Parathyroid adenoma (tissue), 2 donors: ENCODE data around the gene ULK4.

Source experiments
- H2AFZ ChIP-seq: fragments of 300-600 bp; sonication (generic); one replicate; pipeline ENCODE4 v1.7.0; 2017; ENCODE audit warnings: antibody characterized with exemption, mild to moderate bottlenecking
- H3K27ac ChIP-seq: fragments of 300-600 bp; sonication (generic); one replicate; pipeline ENCODE4 v1.7.0; 2017
- H3K27me3 ChIP-seq: fragments of 300-600 bp; sonication (generic); one replicate; pipeline ENCODE4 v1.7.0; 2017; ENCODE audit warnings: low read length; ENCODE audit not compliant: control insufficient read depth, insufficient read depth
- H3K36me3 ChIP-seq: fragments of 300-600 bp; sonication (generic); one replicate; pipeline ENCODE4 v1.7.0; 2017; ENCODE audit warnings: low read length; ENCODE audit not compliant: control insufficient read depth, insufficient read depth
- H3K4me1 ChIP-seq: fragments of 300-600 bp; sonication (generic); one replicate; pipeline ENCODE4 v1.7.0; 2017; ENCODE audit warnings: control low read depth
- H3K4me2 ChIP-seq: fragments of 300-600 bp; sonication (generic); one replicate; pipeline ENCODE4 v1.7.0; 2017; ENCODE audit warnings: low read length
- H3K4me3 ChIP-seq: fragments of 300-600 bp; sonication (generic); one replicate; pipeline ENCODE4 v1.7.0; 2017; ENCODE audit warnings: low read depth, low read length
- H3K79me2 ChIP-seq: fragments of 300-600 bp; sonication (generic); one replicate; pipeline ENCODE4 v1.7.0; 2017; ENCODE audit warnings: control low read depth
- H3K9ac ChIP-seq: fragments of 300-600 bp; sonication (generic); one replicate; pipeline ENCODE4 v1.7.0; 2017; ENCODE audit warnings: mild to moderate bottlenecking
- H3K9me3 ChIP-seq: fragments of 300-600 bp; sonication (generic); one replicate; pipeline ENCODE4 v1.7.0; 2017; ENCODE audit warnings: low read length; ENCODE audit not compliant: control insufficient read depth
- CTCF ChIP-seq: fragments of 300-600 bp; sonication (generic); IDR thresholded peaks from one replicate; pipeline ENCODE4 v1.7.0; 2017; ENCODE audit warnings: antibody characterized with exemption, mild to moderate bottlenecking
- donor health status: primary hyperparathyroidism.

ULK4 gene

GRCh38 chr3:41323467-41324155, 638.3 kb downstream of the ULK4 start:
- no peaks in the 10 kb centered on the region for H3K36me3 ChIP-seq
- peaks cover 26% of the 10 kb centered on the region for H3K4me1 ChIP-seq
- TF ChIP-seq CTCF, result no peak
- H3K27me3 ChIP-seq, result no peaks in the 10 kb centered on the region
- peak overlapping the region; percentile 8 for H3K27ac ChIP-seq
- no peaks in the 10 kb centered on the region for H3K9me3 ChIP-seq
- H3K79me2 ChIP-seq, result no peaks in the 10 kb centered on the region
- H3K9ac ChIP-seq, result no peak overlapping the region
- H3K4me3 ChIP-seq, result no peak overlapping the region
- no peak overlapping the region for H3K4me2 ChIP-seq
- H2AFZ ChIP-seq, result no peak overlapping the region

- TF ChIP-seq CTCF, result no peak
- Histone ChIP-seq H3K4me1 (peaks cover 13% of the 10 kb centered on the region), H3K4me2 (no peak overlapping the region), H2AFZ (no peak overlapping the region), H3K27ac (no peak overlapping the region), H3K9me3 (no peaks in the 10 kb centered on the region), H3K27me3 (no peaks in the 10 kb centered on the region), H3K79me2 (no peaks in the 10 kb centered on the region), H3K9ac (no peak overlapping the region), H3K36me3 (no peaks in the 10 kb centered on the region), H3K4me3 (no peak overlapping the region)
Measured at GRCh38 chr3:41321642-41321980, 640.3 kb downstream of the ULK4 start.

- TF ChIP-seq CTCF, result no peak
- H3K27ac ChIP-seq, result no peak overlapping the region
- peaks cover 13% of the 10 kb centered on the region for H3K4me1 ChIP-seq
- H3K4me3 ChIP-seq, result no peak overlapping the region
- H3K9me3 ChIP-seq, result no peaks in the 10 kb centered on the region
- no peak overlapping the region for H3K9ac ChIP-seq
- H3K79me2 ChIP-seq, result no peaks in the 10 kb centered on the region
- no peaks in the 10 kb centered on the region for H3K27me3 ChIP-seq
- no peaks in the 10 kb centered on the region for H3K36me3 ChIP-seq
- H3K4me2 ChIP-seq, result no peak overlapping the region
- H2AFZ ChIP-seq, result no peak overlapping the region
Measured at GRCh38 chr3:41320953-41321641, 640.8 kb downstream of the ULK4 start.

GRCh38 chr3:41318520-41318919, 643.4 kb downstream of the ULK4 start:
- no peaks in the 10 kb centered on the region for H3K4me1 ChIP-seq
- H2AFZ ChIP-seq, result no peak overlapping the region
- TF ChIP-seq CTCF, result no peak
- no peak overlapping the region for H3K27ac ChIP-seq
- H3K36me3 ChIP-seq, result no peaks in the 10 kb centered on the region
- no peak overlapping the region for H3K9ac ChIP-seq
- no peaks in the 10 kb centered on the region for H3K9me3 ChIP-seq
- no peaks in the 10 kb centered on the region for H3K27me3 ChIP-seq
- H3K4me3 ChIP-seq, result no peak overlapping the region
- no peak overlapping the region for H3K4me2 ChIP-seq
- H3K79me2 ChIP-seq, result no peaks in the 10 kb centered on the region

GRCh38 chr3:41317718-41318117, 644.2 kb downstream of the ULK4 start:
- Histone ChIP-seq H3K9me3 (no peaks in the 10 kb centered on the region), H3K27ac (no peak overlapping the region), H2AFZ (no peak overlapping the region), H3K27me3 (no peaks in the 10 kb centered on the region), H3K79me2 (no peaks in the 10 kb centered on the region), H3K36me3 (no peaks in the 10 kb centered on the region), H3K4me2 (no peak overlapping the region), H3K4me1 (no peaks in the 10 kb centered on the region), H3K9ac (no peak overlapping the region), H3K4me3 (no peak overlapping the region)
- TF ChIP-seq CTCF, result no peak
